Mucosa of descending colon (tissue), 3 donors: ENCODE data around the gene CIAO2A. TPM values are rescaled to one million over a fixed set of nuclear protein-coding genes. Genes with fewer than 3 reads are reported as not detected.

Experiments
- ATAC-seq: fragments of 200-7000 bp; cut with Tn5 transposase; one replicate; pipeline ENCODE4 v1.9.1; 2020; ENCODE audit warnings: mild to moderate bottlenecking, moderate library complexity
- DNase-seq, 3 donors: peaks; one replicate each; pipeline ENCODE4 v3.0.0-alpha.2; 2020
- H3K36me3 ChIP-seq: fragments of 200-600 bp; one replicate; pipeline ENCODE4 v1.8.0; 2021; ENCODE audit warnings: low read depth, mild to moderate bottlenecking
- H3K4me1 ChIP-seq: fragments of 200-600 bp; one replicate; pipeline ENCODE4 v1.8.0; 2021; ENCODE audit warnings: low read depth, mild to moderate bottlenecking
- H3K4me3 ChIP-seq: fragments of 200-600 bp; one replicate; pipeline ENCODE4 v1.8.0; 2021; ENCODE audit warnings: mild to moderate bottlenecking
- H3K9me3 ChIP-seq: fragments of 200-600 bp; one replicate; pipeline ENCODE4 v1.8.0; 2021; ENCODE audit warnings: mild to moderate bottlenecking
- intact Hi-C, 2 donors: fragments of 100-400 bp; cut with DNase I in 1 of 2; cut with micrococcal nuclease in 1 of 2; formaldehyde crosslinking; loops; one replicate each; pipeline versions ENCODE4 v1.11.0 to v1.11.1; 2022; cut with DNase I, micrococcal nuclease
- total RNA-seq, 3 donors: library from RNA; stranded (reverse); fragmentation: NEBNext Ultra II Directional in 2 of 3; extraction: Animal tissue kit (Norgen Biotek cat#: 25700) in 2 of 3; gene quantifications; one replicate each; pipeline versions ENCODE4 v1.2.1 to v1.2.4, GENCODE V29; 2021 to 2023
- TF ChIP-seq, protein P1 (sequence below): fragments of 200-600 bp; IDR thresholded peaks from one replicate; pipeline ENCODE4 v1.8.0; 2022; ENCODE audit warnings: antibody characterized with exemption, mild to moderate bottlenecking
- donor health status: DM: no; HTN: no; CAD: no; lungs with moderate emphysema.
- donor health status: DM: no; HTN: no; CAD: no.
- donor health status: DM: no; HTN: yes; CAD: no.

CIAO2A gene
- total RNA-seq, 3 donors from 2014 or later, result 49.7 to 94.5 (median 78.9) TPM

GRCh38 chr15:64029633-64030032 lies 64.0 kb downstream of the CIAO2A start:
- DNase-seq, result no peak
- Histone ChIP-seq H3K4me3 (no peak overlapping the region), H3K36me3 (no peaks in the 10 kb centered on the region), H3K4me1 (peaks cover 22% of the 10 kb centered on the region), H3K9me3 (no peaks in the 10 kb centered on the region)
- TF ChIP-seq, protein P1, sequence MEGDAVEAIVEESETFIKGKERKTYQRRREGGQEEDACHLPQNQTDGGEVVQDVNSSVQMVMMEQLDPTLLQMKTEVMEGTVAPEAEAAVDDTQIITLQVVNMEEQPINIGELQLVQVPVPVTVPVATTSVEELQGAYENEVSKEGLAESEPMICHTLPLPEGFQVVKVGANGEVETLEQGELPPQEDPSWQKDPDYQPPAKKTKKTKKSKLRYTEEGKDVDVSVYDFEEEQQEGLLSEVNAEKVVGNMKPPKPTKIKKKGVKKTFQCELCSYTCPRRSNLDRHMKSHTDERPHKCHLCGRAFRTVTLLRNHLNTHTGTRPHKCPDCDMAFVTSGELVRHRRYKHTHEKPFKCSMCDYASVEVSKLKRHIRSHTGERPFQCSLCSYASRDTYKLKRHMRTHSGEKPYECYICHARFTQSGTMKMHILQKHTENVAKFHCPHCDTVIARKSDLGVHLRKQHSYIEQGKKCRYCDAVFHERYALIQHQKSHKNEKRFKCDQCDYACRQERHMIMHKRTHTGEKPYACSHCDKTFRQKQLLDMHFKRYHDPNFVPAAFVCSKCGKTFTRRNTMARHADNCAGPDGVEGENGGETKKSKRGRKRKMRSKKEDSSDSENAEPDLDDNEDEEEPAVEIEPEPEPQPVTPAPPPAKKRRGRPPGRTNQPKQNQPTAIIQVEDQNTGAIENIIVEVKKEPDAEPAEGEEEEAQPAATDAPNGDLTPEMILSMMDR, result no peak
- ATAC-seq, result peak; percentile 56
- intact Hi-C loops, result no loop called here

GRCh38 chr15:64029110-64029509 lies 64.5 kb downstream of the CIAO2A start:
- ATAC-seq (peak; percentile 26), DNase-seq (no peak)
- intact Hi-C loops, result no loop called here
- TF ChIP-seq, protein P1, result no peak
- H3K4me1 ChIP-seq, result peaks cover 23% of the 10 kb centered on the region
- H3K4me3 ChIP-seq, result no peak overlapping the region
- no peaks in the 10 kb centered on the region for H3K36me3 ChIP-seq
- no peaks in the 10 kb centered on the region for H3K9me3 ChIP-seq

DNA sequence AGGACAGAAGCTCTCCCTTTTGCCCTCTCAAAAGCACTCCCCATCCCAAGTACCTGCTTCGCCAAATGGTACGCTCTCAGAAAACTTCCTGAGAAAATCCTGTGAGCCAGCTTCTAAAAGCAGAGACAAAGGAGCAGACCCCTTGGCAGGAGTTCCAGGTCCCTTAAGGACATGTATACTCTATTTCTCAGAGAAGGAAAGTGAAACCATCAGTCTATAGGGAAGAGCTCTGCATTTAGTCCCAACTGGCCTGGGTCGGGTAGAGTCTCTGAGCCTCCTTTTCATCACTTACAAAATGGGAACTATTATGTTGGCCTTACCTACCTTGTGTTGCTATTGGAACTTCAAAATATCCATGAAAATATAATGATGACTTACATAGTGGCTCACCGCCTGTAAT lies 67.0 kb downstream of the CIAO2A start:
- H3K36me3 ChIP-seq, result no peaks in the 10 kb centered on the region
- H3K9me3 ChIP-seq, result no peaks in the 10 kb centered on the region
- H3K4me1 ChIP-seq, result peaks cover 34% of the 10 kb centered on the region
- no peak overlapping the region for H3K4me3 ChIP-seq
- TF ChIP-seq, protein P1, result no peak
- peak; percentile 15 for ATAC-seq
- intact Hi-C loops, result no loop called here
- DNase-seq, result no peak

DNA sequence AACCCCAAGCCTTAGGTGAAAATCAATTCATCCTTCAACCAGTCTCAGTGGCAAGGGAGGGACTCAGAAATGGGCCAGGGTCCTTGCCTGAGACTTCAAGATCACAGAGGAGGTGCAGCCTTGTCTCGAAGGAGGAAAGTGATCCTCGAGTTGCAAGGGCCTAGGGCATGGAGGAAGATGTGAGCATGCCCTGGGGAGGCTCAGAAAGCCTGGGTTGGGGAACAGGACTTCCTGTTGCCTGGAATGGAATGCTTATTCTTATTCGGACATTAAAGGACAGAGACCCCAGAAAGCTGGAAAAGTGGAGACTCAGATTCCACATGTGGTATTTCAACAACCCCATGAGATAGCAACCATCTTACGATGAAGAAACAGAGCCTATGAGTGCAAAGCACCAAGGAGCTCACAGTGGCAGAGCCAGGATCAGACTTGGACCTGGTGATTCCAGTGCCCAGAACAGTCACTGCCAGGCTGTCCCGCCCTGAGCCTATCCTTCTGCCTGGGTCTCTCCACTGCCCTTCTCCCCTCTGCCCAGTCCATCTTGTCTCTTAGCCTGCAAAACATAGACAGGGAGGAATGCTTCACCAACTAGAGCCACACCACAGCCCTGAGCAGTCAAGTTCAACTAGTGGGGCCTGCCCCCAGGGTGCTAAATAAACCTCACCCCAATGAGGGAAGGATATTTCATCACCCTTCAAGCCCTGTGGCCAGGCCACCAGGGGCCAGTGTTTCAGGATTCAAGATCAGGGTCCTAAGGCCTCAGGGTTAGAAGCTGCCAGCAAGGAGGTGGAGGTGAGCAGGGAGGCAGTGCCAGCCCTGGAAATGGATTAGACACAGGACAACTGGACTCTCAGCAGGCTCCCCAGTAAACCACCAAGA lies 69.2 kb downstream of the CIAO2A start:
- no peak for DNase-seq
- Histone ChIP-seq H3K4me1 (peaks cover 44% of the 10 kb centered on the region), H3K9me3 (no peaks in the 10 kb centered on the region), H3K36me3 (no peaks in the 10 kb centered on the region), H3K4me3 (no peak overlapping the region)
- no peak for ATAC-seq
- intact Hi-C loops, result no loop called here
- TF ChIP-seq, protein P1, result no peak

GRCh38 chr15:64023220-64023619 lies 70.4 kb downstream of the CIAO2A start:
- intact Hi-C loops, result no loop called here
- ATAC-seq (peak; percentile 85), DNase-seq (peak; percentile 75 to 87 (median 76))
- peaks cover 41% of the 10 kb centered on the region for H3K4me1 ChIP-seq
- no peaks in the 10 kb centered on the region for H3K9me3 ChIP-seq
- TF ChIP-seq, protein P1, result no peak
- no peaks in the 10 kb centered on the region for H3K36me3 ChIP-seq
- H3K4me3 ChIP-seq, result no peak overlapping the region
